Measurements from ENCODE around the gene PABPC1L.

DNA sequence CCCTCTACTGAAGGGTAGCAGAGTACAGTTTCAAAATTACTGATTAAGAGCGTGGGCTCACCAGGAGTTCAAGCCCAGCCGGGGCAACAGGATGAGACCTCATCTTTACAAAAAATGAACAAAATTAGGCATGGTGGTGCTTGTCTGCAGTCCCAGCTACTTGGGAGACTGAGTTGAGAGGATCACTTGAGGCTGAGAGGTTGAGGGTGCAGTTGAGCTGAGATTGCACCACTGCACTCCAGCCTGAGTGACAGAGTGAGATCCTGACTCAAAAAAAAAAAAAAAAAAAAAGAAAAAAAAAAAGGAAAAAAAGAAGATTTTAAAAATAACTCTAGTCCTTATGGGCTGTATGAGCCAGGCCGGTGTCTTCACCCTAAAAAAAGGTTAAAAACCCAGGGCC, 18.7 kb downstream of the PABPC1L start:
- TF ChIP-seq EZH2 (IDR thresholded peaks at IDR 0.05): no peak
- TF ChIP-seq POLR2AphosphoS5 (IDR thresholded peaks at IDR 0.05; ENCODE audit: borderline replicate concordance, low read depth, low read length): no peak

Data from SK-N-MC (cell line).